Astrocyte (in vitro differentiated cells and primary cell): ENCODE measurements around the gene CALCB.

Source experiments
- CTCF ChIP-seq: IDR thresholded peaks from 2 replicates; pipeline ENCODE4 v1.5.1; 2011; ENCODE audit warnings: low read depth, mild to moderate bottlenecking, inconsistent platforms, low read length, moderate library complexity; ENCODE audit not compliant: insufficient read depth
- EZH2 ChIP-seq: IDR thresholded peaks from 2 replicates; pipeline ENCODE4 v1.6.1; 2012; ENCODE audit warnings: mild to moderate bottlenecking, low read length, inconsistent platforms; ENCODE audit not compliant: insufficient read depth

DNA sequence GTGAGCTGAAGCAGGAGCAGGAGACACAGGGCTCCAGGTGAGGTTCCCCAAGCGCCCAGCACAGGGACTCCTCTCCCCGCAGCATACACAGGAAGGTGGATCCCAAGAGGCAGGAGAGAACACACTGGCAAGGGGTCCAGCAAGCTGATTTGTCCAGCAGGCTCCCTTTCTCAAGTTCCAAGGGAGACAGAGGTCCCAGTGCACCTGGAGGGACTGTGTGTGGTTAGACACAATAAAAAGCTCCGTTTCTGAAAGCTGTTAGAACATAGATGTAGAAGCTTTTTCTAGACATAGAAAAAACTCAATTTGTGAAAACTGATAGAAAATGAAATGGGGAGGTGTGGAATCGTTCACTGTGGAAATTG lies 1.8 kb downstream of the CALCB start:
- TF ChIP-seq CTCF (peak; percentile 2), EZH2 (no peak)
